Thyroid gland (tissue), 4 donors: Measurements from ENCODE around the gene PLEKHA3. TPM values are rescaled to one million over a fixed set of nuclear protein-coding genes. Genes with fewer than 3 reads are reported as not detected.

ENCODE experiments used
- DNase-seq, 2 donors: peaks; one replicate each; pipeline ENCODE4 v3.0.0-alpha.2; 2019
- H3K27ac ChIP-seq, 3 donors: fragments of 200-600 bp; sonication (generic); 1 replicate in 2 of 3; 2 replicates in 1 of 3; pipeline ENCODE4 v1.5.1; 2016 to 2019; ENCODE audit warnings: mild to moderate bottlenecking in 1 of 3, moderate library complexity in 1 of 3
- H3K27me3 ChIP-seq: fragments of 200-600 bp; sonication (generic); one replicate; pipeline ENCODE4 v1.5.1; 2019
- H3K36me3 ChIP-seq, 2 donors: fragments of 200-600 bp; sonication (generic); one replicate each; pipeline ENCODE4 v1.5.1; 2016 to 2019
- H3K4me1 ChIP-seq, 2 donors: fragments of 200-600 bp; sonication (generic); one replicate each; pipeline ENCODE4 v1.5.1; 2017 to 2019
- H3K4me3 ChIP-seq, 3 donors: fragments of 200-600 bp; sonication (generic); replicated peaks in 1 of 3; 1 replicate in 2 of 3; 2 replicates in 1 of 3; pipeline ENCODE4 v1.5.1; 2016; ENCODE audit warnings: mild to moderate bottlenecking in 1 of 3
- H3K9me3 ChIP-seq: fragments of 200-600 bp; sonication (generic); one replicate; pipeline ENCODE4 v1.5.1; 2017
- POLR2A ChIP-seq, 2 donors: fragments of 450-650 bp; IDR thresholded peaks; one replicate each; pipeline ENCODE4 v1.6.1; 2017; ENCODE audit warnings: antibody characterized with exemption in 2 of 2, mild to moderate bottlenecking in 2 of 2, moderate library complexity in 1 of 2
- WGBS, 2 donors: methylation state at CpG; one replicate each; pipeline ENCODE4 v1.1.5; 2017; 5-methylcytosine and 5-hydroxymethylcytosine counted together
- intact Hi-C: fragments of 100-400 bp; cut with DNase I; formaldehyde crosslinking; loops from one replicate; pipeline ENCODE4 v1.15.1; 2023
- total RNA-seq, 4 donors: library from RNA; depleted of rRNA; stranded (reverse); fragments of >200 nt; gene quantifications; one replicate each; pipeline ENCODE4 v1.2.3, GENCODE V29; 2016
- TF ChIP-seq, protein P1 (sequence below), 6 experiments: fragments of 200-600 bp in 3 of 6; fragments of 450-650 bp in 3 of 6; sonication (generic) in 3 of 6; IDR thresholded peaks; one replicate each; pipeline ENCODE4 v1.5.1; 2016 to 2019; ENCODE audit warnings: antibody characterized with exemption in 6 of 6, mild to moderate bottlenecking in 2 of 6, inconsistent platforms in 1 of 6, moderate library complexity in 1 of 6

PLEKHA3 gene
- total RNA-seq, 4 donors from 2014 or later, result 12.3 to 23.5 (median 15.6) TPM

DNA sequence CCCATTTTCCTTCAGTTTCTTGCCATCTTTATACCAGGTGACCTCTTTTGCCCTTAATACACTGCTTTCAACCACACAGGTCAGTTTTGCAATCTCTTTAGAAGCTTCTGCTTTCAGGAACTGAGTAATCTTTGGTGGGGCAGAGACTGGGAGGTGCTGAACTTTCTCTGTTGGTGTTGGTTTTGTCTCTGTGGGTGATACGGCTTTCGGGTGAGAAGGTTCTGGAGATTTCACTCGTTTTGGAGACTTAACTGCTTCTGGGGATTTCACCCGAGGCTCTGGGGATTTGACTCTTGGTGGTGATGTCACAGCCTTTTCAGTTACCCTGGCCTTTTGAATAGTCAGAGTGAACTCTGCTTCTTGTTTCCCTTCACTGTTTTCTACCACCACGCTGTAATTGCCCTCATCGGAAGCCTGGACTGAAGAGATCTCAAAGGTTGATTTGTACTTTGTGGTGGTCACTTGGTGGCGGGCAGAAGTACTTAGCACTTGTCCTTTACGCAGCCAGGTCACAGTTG lies 50.4 kb downstream of the PLEKHA3 start:
- TF ChIP-seq, protein P1, sequence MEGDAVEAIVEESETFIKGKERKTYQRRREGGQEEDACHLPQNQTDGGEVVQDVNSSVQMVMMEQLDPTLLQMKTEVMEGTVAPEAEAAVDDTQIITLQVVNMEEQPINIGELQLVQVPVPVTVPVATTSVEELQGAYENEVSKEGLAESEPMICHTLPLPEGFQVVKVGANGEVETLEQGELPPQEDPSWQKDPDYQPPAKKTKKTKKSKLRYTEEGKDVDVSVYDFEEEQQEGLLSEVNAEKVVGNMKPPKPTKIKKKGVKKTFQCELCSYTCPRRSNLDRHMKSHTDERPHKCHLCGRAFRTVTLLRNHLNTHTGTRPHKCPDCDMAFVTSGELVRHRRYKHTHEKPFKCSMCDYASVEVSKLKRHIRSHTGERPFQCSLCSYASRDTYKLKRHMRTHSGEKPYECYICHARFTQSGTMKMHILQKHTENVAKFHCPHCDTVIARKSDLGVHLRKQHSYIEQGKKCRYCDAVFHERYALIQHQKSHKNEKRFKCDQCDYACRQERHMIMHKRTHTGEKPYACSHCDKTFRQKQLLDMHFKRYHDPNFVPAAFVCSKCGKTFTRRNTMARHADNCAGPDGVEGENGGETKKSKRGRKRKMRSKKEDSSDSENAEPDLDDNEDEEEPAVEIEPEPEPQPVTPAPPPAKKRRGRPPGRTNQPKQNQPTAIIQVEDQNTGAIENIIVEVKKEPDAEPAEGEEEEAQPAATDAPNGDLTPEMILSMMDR (IDR thresholded peaks at IDR 0.05), result no peak
- TF ChIP-seq POLR2A (IDR thresholded peaks at IDR 0.05), result no peak
- H3K27ac ChIP-seq, result no peak overlapping the region
- no peak overlapping the region for H3K4me3 ChIP-seq
- peaks cover 7 to 15% of the 10 kb centered on the region in 2 donors for H3K36me3 ChIP-seq
- no peaks in the 10 kb centered on the region for H3K27me3 ChIP-seq
- no peak for DNase-seq
- WGBS, 2 donors, result 90 to 92% methylated on average over 8 of the region's 8 CpGs
- H3K4me1 ChIP-seq, result no peaks in the 10 kb centered on the region
- no peaks in the 10 kb centered on the region for H3K9me3 ChIP-seq
- intact Hi-C loops, result no loop called here

DNA sequence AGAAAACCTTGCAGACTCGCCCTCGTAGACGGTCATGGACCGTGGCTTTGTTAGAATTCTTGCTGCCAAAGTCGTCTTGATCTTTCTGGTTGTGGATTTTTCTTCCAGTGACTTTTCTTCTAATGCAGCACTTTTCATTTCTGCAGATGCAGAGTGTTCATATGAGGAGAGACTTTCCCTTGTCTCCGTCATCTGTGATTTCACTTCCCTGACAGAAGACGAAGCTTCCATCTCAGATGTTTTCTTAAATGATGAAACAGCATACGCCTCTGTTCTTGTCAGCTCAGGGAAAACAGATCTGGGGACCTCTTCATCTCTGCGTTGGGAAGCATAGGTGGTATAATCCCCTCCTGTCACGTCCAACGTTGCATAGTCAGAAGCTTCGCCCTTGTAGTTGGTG lies 50.9 kb downstream of the PLEKHA3 start:
- intact Hi-C loops, result no loop called here
- 92 to 98% methylated on average over 12 of the region's 12 CpGs for WGBS, 2 donors
- H3K27ac ChIP-seq, result no peak overlapping the region
- DNase-seq, result no peak
- TF ChIP-seq, protein P1 (IDR thresholded peaks at IDR 0.05), result no peak
- no peak for TF ChIP-seq POLR2A (IDR thresholded peaks at IDR 0.05)
- no peaks in the 10 kb centered on the region for H3K27me3 ChIP-seq
- no peaks in the 10 kb centered on the region for H3K9me3 ChIP-seq
- H3K4me1 ChIP-seq, result no peaks in the 10 kb centered on the region
- H3K4me3 ChIP-seq, result no peak overlapping the region
- H3K36me3 ChIP-seq, result peaks cover 7 to 15% of the 10 kb centered on the region in 2 donors

DNA sequence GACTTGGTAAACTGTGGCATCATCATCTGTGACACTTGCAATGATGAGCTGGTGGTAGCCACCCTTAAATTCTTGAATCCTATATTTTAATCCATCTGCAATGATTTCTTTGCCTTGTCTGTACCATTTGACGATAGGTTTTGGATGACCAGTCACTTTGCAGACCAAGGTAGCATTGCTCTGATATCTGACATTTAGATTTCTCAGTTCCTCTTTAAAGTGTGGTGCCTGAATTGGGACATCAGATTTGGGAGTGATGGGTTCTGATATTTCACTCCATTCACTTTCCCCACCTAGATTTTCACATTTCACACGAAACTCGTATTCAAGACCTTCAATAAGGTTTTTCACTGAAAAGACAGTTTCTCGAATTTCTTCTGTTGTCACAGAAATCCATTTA lies 55.8 kb downstream of the PLEKHA3 start:
- H3K36me3 ChIP-seq, result peaks cover 10 to 15% of the 10 kb centered on the region in 2 donors
- TF ChIP-seq, protein P1 (IDR thresholded peaks at IDR 0.05), result no peak
- no peak for TF ChIP-seq POLR2A (IDR thresholded peaks at IDR 0.05)
- intact Hi-C loops, result no loop called here
- no peak overlapping the region for H3K4me3 ChIP-seq
- no peak overlapping the region for H3K27ac ChIP-seq
- H3K9me3 ChIP-seq, result no peaks in the 10 kb centered on the region
- 93 to 97% methylated on average over 4 of the region's 4 CpGs for WGBS, 2 donors
- no peaks in the 10 kb centered on the region for H3K27me3 ChIP-seq
- no peak for DNase-seq
- no peaks in the 10 kb centered on the region for H3K4me1 ChIP-seq

DNA sequence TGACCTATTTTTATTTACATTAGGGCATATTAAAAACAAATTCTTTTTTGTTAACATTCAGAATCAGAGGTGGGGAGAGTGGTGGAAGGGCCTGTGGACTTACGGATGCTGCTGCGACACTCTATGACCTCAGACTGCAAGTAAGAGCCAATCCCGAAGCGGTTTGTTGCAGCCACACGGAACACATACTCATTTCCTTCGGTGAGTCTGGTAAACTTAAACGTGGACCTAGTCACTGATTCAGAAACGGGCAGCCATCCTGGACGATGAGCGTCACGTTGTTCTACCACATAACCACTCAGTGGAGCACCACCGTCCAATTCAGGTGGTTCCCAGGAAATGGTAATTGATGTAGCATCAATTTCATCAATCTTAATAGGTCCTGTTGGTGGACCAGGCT lies 61.9 kb downstream of the PLEKHA3 start:
- intact Hi-C loops, result no loop called here
- TF ChIP-seq, protein P1 (IDR thresholded peaks at IDR 0.05), result no peak
- TF ChIP-seq POLR2A (IDR thresholded peaks at IDR 0.05), result no peak
- Histone ChIP-seq H3K9me3 (no peaks in the 10 kb centered on the region), H3K36me3 (peaks cover 0 to 3% of the 10 kb centered on the region in 2 donors), H3K4me3 (no peak overlapping the region), H3K27ac (no peak overlapping the region), H3K27me3 (no peaks in the 10 kb centered on the region), H3K4me1 (no peaks in the 10 kb centered on the region)
- WGBS, 2 donors, result 91 to 94% methylated on average over 12 of the region's 12 CpGs
- DNase-seq, result no peak

DNA sequence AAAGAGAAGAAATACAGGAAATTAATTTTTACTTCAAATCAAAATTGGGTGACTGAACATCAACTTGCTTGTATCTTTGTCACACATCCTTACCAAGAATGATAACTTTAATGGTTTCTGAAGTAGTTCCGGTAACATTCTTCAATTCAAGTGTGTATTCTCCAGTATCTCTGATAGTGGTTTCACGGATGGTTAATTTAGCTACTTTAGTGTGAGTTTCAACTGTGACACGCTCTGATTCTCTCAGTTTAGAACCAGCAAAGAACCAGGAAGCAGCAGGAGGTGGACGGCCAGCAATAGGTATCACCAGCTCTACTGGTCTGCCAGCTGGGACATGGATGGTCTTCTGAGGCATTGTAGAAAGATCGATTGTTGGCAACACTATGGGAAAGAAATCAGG lies 62.3 kb downstream of the PLEKHA3 start:
- Histone ChIP-seq H3K9me3 (no peaks in the 10 kb centered on the region), H3K4me1 (no peaks in the 10 kb centered on the region), H3K27ac (no peak overlapping the region), H3K27me3 (no peaks in the 10 kb centered on the region), H3K36me3 (peaks cover 0 to 3% of the 10 kb centered on the region in 2 donors), H3K4me3 (no peak overlapping the region)
- 57 to 67% methylated on average over 5 of the region's 5 CpGs for WGBS, 2 donors
- DNase-seq, result peak; percentile 16 to 26
- intact Hi-C loops, result no loop called here
- TF ChIP-seq, protein P1 (IDR thresholded peaks at IDR 0.05), result no peak
- TF ChIP-seq POLR2A (IDR thresholded peaks at IDR 0.05), result no peak
